HepG2 (cell line): ENCODE measurements around the gene EBF3. TPM values are rescaled to one million over a fixed set of nuclear protein-coding genes. Genes with fewer than 3 reads are reported as not detected.

Experiments
- ARID5B ChIP-seq: IDR thresholded peaks from 2 replicates; pipeline ENCODE4 v1.4.0; 2020; ENCODE audit warnings: mild to moderate bottlenecking, missing genetic modification reagents
- CHD4 ChIP-seq: fragments of 200-600 bp; sonication (generic); IDR thresholded peaks from 2 replicates; pipeline ENCODE4 v1.7.0; 2017; ENCODE audit warnings: mild to moderate bottlenecking, low read length, borderline replicate concordance
- MXD4 ChIP-seq: IDR thresholded peaks from 2 replicates; pipeline ENCODE4 v1.6.1; 2016; ENCODE audit warnings: mild to moderate bottlenecking, missing biosample characterization, missing genetic modification reagents
- RFXANK ChIP-seq: IDR thresholded peaks from 2 replicates; pipeline ENCODE4 v1.6.1; 2016
- ZFP91 ChIP-seq: sonication (generic); formaldehyde crosslinking; IDR thresholded peaks from 2 replicates; pipeline ENCODE4 v1.9.0; 2022; ENCODE audit warnings: missing genetic modification reagents, mild to moderate bottlenecking, borderline replicate concordance
- ZSCAN5A ChIP-seq: sonication (generic); formaldehyde crosslinking; IDR thresholded peaks from 2 replicates; pipeline ENCODE4 v1.8.0; 2022; ENCODE audit warnings: mild to moderate bottlenecking, missing genetic modification reagents, borderline replicate concordance
- polyA plus RNA-seq, 8 experiments: library from polyadenylated mRNA; depleted of rRNA in 3 of 8; stranded (reverse) in 7 of 8; unstranded in 1 of 8; fragments of >200 nt; fragmentation: Illumina TruSeq in 4 of 8; extraction: Trizol in 4 of 8; gene quantifications; 2 replicates each; pipeline versions ENCODE4 v1.2.1 to v1.2.3, GENCODE V29; 2011 to 2016; ENCODE audit warnings: low read depth in 4 of 8, missing spikeins in 1 of 8, mixed read lengths in 1 of 8; ENCODE audit not compliant: insufficient read depth in 1 of 8
- total RNA-seq, 5 experiments: library from RNA; depleted of rRNA; stranded (reverse); fragments of >200 nt; fragmentation: Illumina TruSeq; extraction: Trizol; gene quantifications; 2 replicates each; pipeline ENCODE4 v1.2.3, GENCODE V29; 2016; ENCODE audit warnings: low read depth in 1 of 5

The EBF3 gene
- total and polyA plus RNA-seq, 2 of the 13 experiments (the other 11 are each of a cell fraction or from before 2014, with no cell fraction given), result not detected

- no peak for TF ChIP-seq ZFP91 (CRISPR knock-in tag)
- TF ChIP-seq CHD4, result no peak
- TF ChIP-seq RFXANK (CRISPR knock-in tag), result no peak
- TF ChIP-seq ZSCAN5A (CRISPR knock-in tag), result no peak
- no peak for TF ChIP-seq ARID5B (CRISPR knock-in tag)
- no peak for TF ChIP-seq MXD4 (CRISPR knock-in tag)
Measured at GRCh38 chr10:129808092-129808983, 155.7 kb downstream of the EBF3 start (continued).
